ENCODE measurements around the gene MYOM1. TPM values are rescaled to one million over a fixed set of nuclear protein-coding genes. Genes with fewer than 3 reads are reported as not detected.

MYOM1 gene
- total RNA-seq, 1 donor from 2014 or later = 0.07 TPM

DNA sequence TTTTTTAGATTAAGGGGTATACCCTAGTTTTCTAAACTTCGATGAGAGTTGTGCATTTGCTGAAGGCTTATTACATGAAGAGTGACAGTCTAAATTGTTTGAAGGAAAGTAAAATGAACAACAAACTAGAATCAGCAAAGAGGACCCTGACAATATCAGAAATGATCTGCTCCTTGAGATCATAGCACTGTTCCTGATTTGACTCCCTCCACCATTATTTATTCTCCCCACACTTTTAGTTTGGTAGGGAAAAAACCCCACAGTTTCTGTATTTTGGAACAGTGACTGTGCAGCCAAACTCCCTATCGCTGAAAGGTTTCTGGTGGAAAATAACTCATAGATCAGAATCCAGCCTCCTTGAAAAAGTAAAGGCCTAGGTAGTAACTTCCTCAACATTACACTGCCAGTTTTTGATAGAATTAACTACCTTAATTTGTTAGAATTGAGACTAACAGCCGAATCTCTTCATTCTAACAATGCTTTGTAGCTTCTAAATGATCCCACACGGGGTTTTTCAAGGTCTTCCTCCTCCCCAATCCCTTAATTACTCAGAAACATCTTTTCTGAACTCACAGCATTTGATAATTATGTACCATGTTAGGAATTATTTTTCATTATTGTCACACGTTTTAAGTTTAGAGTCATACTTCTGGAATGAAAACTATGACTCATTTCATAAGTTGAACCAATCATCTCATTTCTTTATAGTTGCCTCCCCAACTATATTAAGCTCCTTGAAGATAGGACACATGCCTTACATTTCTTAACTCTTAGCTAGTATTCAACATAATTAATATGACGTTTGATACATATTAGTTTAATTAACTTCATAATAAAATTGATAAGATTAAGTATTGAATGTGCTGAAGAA lies 30.7 kb upstream of the MYOM1 start:
- no peak for DNase-seq (ENCODE audit: low read depth, low spot score)

DNA sequence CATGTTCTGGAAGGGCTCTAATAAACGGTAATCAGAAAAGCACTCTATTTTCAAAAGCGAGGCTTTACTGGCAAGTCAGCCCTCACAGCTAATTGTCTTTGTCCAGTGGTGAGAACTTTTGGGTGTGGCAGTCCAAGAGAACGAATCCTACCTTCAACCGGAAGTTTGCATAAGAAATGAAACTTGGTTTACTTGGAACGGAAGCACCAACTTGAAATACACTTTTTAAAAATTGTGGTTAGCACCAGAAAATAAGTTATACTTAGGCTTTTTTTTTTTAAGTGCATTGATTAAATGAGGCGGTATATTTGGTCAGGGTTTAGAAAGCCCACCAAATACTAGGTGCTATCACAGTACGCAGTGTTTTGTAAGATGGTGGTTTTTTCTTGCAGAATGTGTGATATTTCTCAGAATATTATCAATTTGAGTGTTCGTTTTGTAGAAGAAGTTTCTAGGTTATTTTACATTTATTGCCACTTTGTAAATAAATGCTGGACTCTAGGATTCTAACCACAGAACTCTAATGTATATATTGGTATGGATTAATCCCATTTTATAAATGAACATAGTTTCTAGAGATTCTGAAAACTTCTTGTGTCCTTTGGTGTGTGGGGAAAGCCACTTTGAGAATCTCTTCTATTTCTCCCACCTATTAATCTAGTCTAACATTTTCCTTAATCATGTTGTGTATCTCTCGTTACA lies 29.0 kb upstream of the MYOM1 start:
- no peak for DNase-seq (ENCODE audit: low read depth, low spot score)

DNA sequence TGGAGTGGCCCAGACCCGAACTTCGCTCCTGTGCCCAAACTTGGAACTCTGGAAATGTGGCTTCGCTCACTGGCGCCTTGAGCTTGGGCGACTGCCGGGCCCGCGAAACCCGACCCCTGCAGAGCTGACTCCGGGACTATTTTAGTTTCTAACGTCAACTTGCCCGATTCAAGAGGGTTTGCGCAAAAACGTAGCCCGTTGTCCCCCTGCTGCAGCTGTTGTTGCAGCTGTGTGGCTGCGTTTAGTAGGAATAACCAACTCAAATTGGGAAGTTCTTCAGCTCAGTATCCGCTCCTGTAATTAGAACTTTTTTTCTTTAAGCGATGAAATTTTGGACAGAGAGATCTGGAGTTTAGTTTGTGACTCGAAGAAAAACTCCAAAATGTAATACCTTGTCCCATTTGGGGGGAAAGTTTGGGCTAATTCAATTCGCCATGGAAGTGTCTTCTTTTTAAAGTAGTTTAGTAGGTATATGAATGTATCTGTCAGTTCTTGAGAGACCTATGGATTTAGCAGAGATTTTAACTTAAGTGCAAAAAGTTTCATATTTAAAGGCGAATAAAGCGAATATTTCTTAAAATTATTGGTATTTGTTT lies 28.4 kb upstream of the MYOM1 start:
- no peak for DNase-seq (ENCODE audit: low read depth, low spot score)

GRCh38 chr18:3247240-3248061 lies 27.7 kb upstream of the MYOM1 start, which contains the start of gene MYL12A:
TSS of gene MYL12A (plus strand) at chr18:3247801. CDS start at chr18:3253248, 5,447 bp downstream.
- peak; percentile 97 for DNase-seq (ENCODE audit: low read depth, low spot score)

DNA sequence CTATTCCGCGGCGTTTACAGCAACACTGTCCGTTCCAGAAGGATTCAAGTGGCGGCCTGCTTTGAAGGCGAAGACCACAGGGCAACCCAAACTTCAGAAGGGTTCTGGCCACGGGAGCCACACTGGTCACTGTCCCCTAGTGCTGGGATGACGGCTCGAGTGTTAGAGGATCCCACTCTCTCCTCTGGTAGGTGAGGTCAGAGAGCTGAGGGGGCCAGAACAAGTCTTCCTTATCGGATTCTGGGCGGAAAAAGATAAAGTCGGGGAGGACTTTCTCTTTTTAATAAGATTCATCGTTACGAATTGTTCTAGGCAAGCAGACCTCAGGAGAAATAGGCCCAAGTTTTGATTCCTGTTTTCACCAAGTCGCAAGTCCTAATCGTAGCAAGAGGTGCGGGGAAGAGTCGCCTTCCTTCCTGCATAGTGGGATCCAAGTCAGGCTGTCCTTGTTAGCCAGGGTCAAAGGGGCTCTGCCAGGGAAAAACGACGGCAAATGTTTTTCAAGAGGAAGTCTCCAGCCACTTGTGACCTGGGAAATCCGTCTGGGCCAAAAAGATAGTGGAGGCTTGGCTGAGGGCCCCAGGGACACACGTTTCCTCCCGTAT lies 27.0 kb upstream of the MYOM1 start:
- DNase-seq (ENCODE audit: low read depth, low spot score) = no peak

GRCh38 chr18:3245853-3246634 lies 26.3 kb upstream of the MYOM1 start:
- DNase-seq (ENCODE audit: low read depth, low spot score) = peak; percentile 71

- no peak for DNase-seq (ENCODE audit: low read depth, low spot score)
Measured at GRCh38 chr18:3245185-3245564, 25.4 kb upstream of the MYOM1 start.

- DNase-seq (ENCODE audit: low read depth, low spot score) = no peak
Measured at GRCh38 chr18:3238742-3239141, 19.0 kb upstream of the MYOM1 start.

DNA sequence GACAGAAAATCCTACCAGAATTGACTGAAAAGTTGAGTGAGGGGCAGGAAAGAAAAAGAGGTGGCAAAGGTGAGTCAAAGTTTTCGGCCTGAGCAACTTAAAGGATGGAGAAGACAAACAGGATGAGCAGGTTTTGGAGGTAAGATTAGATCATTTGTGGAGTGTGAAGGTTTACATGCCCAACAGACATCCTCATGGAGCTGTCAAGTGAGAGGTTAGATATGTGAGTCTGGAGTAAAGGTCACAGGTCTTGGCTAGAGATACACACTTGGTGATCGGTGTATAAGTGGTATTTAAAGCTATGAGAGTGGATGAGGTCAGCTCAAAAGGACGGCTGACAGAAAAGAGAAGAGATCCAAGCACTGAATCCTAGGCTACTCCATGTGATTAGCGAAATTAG lies 16.7 kb upstream of the MYOM1 start:
- DNase-seq (ENCODE audit: low read depth, low spot score) = no peak

- DNase-seq (ENCODE audit: low read depth, low spot score) = no peak
Measured at GRCh38 chr18:3235846-3236245, 16.1 kb upstream of the MYOM1 start.

DNA sequence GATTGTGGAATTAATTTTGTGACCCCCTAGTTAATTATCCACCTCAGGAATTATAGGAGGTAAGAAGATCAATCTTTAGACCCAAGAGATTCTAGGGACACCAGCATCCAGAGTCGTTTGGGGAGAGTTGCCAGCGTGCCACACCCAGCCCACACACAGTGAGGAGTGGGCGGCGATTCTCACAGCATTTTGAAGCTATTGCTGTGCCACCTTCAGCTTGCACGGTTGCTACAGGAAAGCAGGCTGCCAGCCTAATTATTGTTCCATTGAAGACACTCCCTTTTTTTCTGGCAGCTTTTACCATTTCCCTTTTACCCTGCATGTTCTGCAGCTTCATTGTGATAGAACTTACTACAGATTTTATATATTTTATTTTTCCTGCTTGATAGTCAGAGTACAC lies 14.7 kb upstream of the MYOM1 start:
- no peak for DNase-seq (ENCODE audit: low read depth, low spot score)

DNA sequence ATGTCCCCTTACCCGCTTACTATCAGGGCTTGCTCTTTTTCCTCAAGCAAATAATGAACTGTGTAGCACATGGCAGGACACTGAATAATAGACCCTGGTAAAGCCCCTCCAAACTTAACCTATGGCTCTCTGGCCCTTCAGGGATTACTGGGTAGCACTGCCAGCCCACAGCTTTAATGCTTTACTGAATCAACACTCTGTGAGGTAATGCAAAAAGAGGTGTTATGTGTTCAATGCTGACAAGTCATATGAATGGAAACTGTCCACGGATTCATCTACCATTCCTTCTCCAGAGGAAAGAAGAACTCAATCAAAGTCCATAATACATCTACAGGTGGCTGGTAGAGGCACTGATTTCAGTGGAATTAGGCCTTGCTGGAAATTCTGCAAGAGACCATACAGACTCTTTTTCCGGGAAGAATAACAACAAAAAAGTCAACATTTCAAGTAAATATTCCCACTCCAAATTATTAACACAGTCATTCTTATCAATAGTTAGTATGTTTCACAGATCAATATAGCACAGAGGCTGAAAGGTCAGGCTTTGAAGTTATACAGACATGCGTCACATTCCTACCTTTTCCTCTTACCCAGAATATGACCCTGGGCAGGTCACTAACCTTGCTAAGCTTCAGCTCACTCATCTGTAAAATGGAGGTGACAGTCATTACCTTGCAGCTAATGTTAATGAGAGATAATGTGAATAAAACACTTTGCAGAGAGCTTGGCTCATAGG lies 13.8 kb upstream of the MYOM1 start:
- no peak for DNase-seq (ENCODE audit: low read depth, low spot score)

DNA sequence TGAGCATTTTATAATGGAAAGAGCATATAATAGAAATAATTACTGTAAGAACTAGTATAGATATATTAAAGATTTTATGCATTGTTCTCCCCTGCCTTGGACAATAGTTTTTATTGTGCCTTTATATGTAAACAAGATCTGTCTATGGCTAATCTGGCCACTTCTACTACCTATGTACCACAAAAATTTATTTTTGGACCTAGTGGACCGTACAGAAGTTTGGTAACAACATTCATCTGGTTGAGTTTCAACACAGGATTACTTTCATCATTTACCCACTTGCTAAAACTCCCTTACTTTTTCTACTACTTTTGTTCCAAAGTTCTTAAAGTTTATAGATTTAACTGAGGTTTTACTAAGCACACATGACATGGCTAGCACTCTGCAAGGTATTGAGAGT lies 13.2 kb upstream of the MYOM1 start:
- no peak for DNase-seq (ENCODE audit: low read depth, low spot score)

GRCh38 chr18:3230401-3231334 lies 10.9 kb upstream of the MYOM1 start:
- no peak for DNase-seq (ENCODE audit: low read depth, low spot score)

DNA sequence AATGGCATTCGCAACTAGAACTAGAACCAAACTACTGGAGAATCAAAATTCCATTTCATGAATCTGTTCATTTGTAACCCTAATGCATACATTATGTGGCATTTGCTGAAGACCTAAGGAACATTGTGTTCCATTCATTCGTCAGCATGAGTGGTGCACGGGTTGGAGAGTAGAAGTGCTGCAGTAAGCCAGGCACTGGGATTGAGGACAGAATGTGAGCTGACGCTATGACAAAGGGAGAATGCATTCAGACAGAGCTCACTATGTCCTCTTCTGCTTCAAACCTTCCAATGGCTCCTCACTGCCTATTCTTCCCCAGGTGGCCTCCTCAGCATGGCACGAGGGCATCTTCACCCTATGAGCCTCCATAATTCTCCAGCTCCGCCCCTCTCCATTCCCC lies 6.3 kb upstream of the MYOM1 start:
- DNase-seq (ENCODE audit: low read depth, low spot score) = no peak

- DNase-seq (ENCODE audit: low read depth, low spot score) = no peak
Measured at GRCh38 chr18:3225588-3225987, 5.8 kb upstream of the MYOM1 start.

DNA sequence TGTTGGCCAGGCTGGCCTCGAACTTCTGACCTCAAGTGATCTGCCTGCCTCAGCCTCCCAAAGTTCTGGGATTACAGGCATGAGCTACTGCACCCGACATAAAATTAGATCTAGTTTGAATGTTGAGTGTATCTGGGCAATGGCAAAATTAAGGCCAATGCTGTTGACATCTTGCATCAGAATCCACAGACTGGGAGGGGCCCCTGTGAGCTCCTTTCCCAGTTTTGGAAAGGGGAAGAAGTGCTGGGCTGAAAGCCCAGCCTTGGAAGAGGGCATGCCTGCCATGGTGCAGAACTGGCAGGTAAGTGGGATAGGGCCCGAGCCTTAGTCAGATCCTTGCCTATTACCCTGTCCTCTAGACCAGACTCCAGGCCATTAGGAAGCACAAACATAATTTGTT lies 4.5 kb upstream of the MYOM1 start:
- DNase-seq (ENCODE audit: low read depth, low spot score) = no peak

DNA sequence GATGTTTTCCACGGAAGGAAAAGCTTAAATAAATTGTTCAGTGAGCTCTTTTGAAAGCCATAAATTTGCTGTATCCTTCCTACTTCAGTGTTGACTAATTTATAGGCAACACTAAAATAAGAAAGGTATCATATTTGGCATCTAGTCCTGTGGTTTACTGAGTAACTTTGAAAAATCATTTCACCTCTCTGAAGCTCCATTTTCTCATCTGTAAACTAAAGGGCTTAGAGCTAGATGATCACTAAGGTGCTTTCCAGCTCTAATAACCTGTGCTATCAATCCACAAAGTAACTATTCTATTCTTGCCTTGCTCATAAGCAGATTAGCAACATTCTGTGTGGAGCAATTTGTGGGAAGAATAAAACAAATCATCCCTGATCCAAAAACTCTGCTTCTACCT lies 3.6 kb upstream of the MYOM1 start:
- no peak for DNase-seq (ENCODE audit: low read depth, low spot score)

DNA sequence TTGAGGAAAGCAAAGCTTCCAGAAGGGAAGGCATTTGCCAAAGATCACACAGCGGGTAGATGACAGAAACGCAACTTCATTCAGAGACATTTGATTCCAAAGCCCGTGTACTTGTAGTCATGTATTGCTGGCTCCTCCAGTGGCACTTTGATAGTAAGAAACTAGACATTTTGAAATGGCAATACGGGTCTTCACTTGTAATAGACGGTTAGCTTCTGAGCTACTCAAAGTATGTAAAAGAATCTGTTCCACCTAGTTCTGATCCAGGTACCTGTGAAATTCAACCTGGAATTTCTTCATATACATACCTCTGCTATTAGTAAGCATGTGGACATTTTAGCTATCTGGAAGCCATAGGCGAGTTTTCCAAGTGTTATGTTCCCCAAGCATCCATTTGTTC lies 1.7 kb upstream of the MYOM1 start:
- DNase-seq (ENCODE audit: low read depth, low spot score) = no peak

All from pulmonary artery endothelial cell (primary cell).